WTC11 (cell line): ENCODE results near the gene FLT4. TPM values are rescaled to one million over a fixed set of nuclear protein-coding genes. Genes with fewer than 3 reads are reported as not detected.

Experiments used
- ATAC-seq: fragments of 200-7000 bp; cut with Tn5 transposase; 2 replicates; pipeline ENCODE4 v1.10.0; 2021; ENCODE audit warnings: mild to moderate bottlenecking, moderate library complexity
- CTCF ChIA-PET: fragments of 300-600 bp; sonication (Branson Sonifier 250); formaldehyde crosslinking; loops from one replicate; lab custom pipeline; 2021; ENCODE audit warnings: antibody characterized with exemption; lab: Charles Lee
- POLR2A ChIA-PET: fragments of 350-600 bp; sonication (Branson Sonifier 250); formaldehyde crosslinking; loops from one replicate; lab custom pipeline; 2021; ENCODE audit warnings: antibody characterized with exemption; lab: Charles Lee
- DNase-seq: peaks from one replicate; pipeline ENCODE4 v3.0.0; 2021; ENCODE audit warnings: low spot score
- H3K27ac Mint-ChIP-seq: 2 replicates; pipeline ENCODE4 v1.8.0; 2021; ENCODE audit warnings: mixed read lengths
- H3K27me3 Mint-ChIP-seq: 2 replicates; pipeline ENCODE4 v1.8.0; 2021; ENCODE audit warnings: low read depth, mild to moderate bottlenecking, moderate library complexity, mixed read lengths
- H3K36me3 Mint-ChIP-seq: 2 replicates; pipeline ENCODE4 v1.8.0; 2021; ENCODE audit warnings: mixed read lengths
- H3K4me1 Mint-ChIP-seq: 2 replicates; pipeline ENCODE4 v1.8.0; 2022; ENCODE audit warnings: mixed read lengths
- H3K4me3 Mint-ChIP-seq: 2 replicates; pipeline ENCODE4 v1.8.0; 2021; ENCODE audit warnings: mild to moderate bottlenecking, moderate library complexity, mixed read lengths
- H3K9me3 Mint-ChIP-seq: 2 replicates; pipeline ENCODE4 v1.8.0; 2021; ENCODE audit warnings: mixed read lengths
- ARID4B ChIP-seq: sonication (generic); formaldehyde crosslinking; IDR thresholded peaks from 2 replicates; pipeline ENCODE4 v1.8.0; 2023; ENCODE audit warnings: missing genetic modification reagents, mild to moderate bottlenecking, borderline replicate concordance
- ATF6 ChIP-seq: sonication (generic); formaldehyde crosslinking; IDR thresholded peaks from 2 replicates; pipeline ENCODE4 v1.8.1; 2023; ENCODE audit warnings: mild to moderate bottlenecking, missing genetic modification reagents
- CDX4 ChIP-seq: fragments of 250-450 bp; sonication (Bioruptor Pico); IDR thresholded peaks from 2 replicates; pipeline ENCODE4 v1.9.0; 2021; ENCODE audit warnings: moderate library complexity, mild to moderate bottlenecking, inconsistent platforms, borderline replicate concordance
- ESRRA ChIP-seq: sonication (generic); formaldehyde crosslinking; IDR thresholded peaks from 2 replicates; pipeline ENCODE4 v1.8.1; 2022; ENCODE audit warnings: mild to moderate bottlenecking, missing genetic modification reagents, borderline replicate concordance
- FOXP1 ChIP-seq: sonication (generic); formaldehyde crosslinking; IDR thresholded peaks from 2 replicates; pipeline ENCODE4 v1.8.0; 2022; ENCODE audit warnings: missing genetic modification reagents, mild to moderate bottlenecking, moderate library complexity, borderline replicate concordance
- GABPB1 ChIP-seq: sonication (generic); formaldehyde crosslinking; IDR thresholded peaks from 2 replicates; pipeline ENCODE4 v1.8.1; 2023; ENCODE audit warnings: mild to moderate bottlenecking, missing genetic modification reagents
- GRHL2 ChIP-seq: fragments of 250-450 bp; sonication (Bioruptor Pico); IDR thresholded peaks from 2 replicates; pipeline ENCODE4 v1.8.0; 2022; ENCODE audit warnings: mild to moderate bottlenecking, moderate library complexity; ENCODE audit not compliant: insufficient replicate concordance, severe bottlenecking
- HMGXB4 ChIP-seq: sonication (generic); formaldehyde crosslinking; IDR thresholded peaks from 2 replicates; pipeline ENCODE4 v1.8.1; 2023; ENCODE audit warnings: mild to moderate bottlenecking, moderate library complexity, missing genetic modification reagents
- JUN ChIP-seq: sonication (generic); formaldehyde crosslinking; IDR thresholded peaks from 2 replicates; pipeline ENCODE4 v1.8.0; 2023; ENCODE audit warnings: mild to moderate bottlenecking, missing genetic modification reagents
- NFYB ChIP-seq: sonication (generic); formaldehyde crosslinking; conservative IDR thresholded peaks from 2 replicates; pipeline ENCODE4 v1.8.0; 2022; ENCODE audit warnings: low read depth, missing genetic modification reagents
- SP1 ChIP-seq: sonication (generic); formaldehyde crosslinking; conservative IDR thresholded peaks from 2 replicates; pipeline ENCODE4 v1.8.1; 2022; ENCODE audit warnings: missing genetic modification reagents
- USF1 ChIP-seq: sonication (generic); formaldehyde crosslinking; IDR thresholded peaks from 2 replicates; pipeline ENCODE4 v1.8.0; 2022; ENCODE audit warnings: mild to moderate bottlenecking, missing genetic modification reagents
- USF2 ChIP-seq: sonication (generic); formaldehyde crosslinking; IDR thresholded peaks from 2 replicates; pipeline ENCODE4 v1.8.1; 2023; ENCODE audit warnings: mild to moderate bottlenecking, missing genetic modification reagents, moderate library complexity
- ZBTB21 ChIP-seq: sonication (generic); formaldehyde crosslinking; IDR thresholded peaks from 2 replicates; pipeline ENCODE4 v1.8.1; 2023; ENCODE audit warnings: mild to moderate bottlenecking, missing genetic modification reagents, borderline replicate concordance
- ZNF219 ChIP-seq: sonication (generic); formaldehyde crosslinking; IDR thresholded peaks from 2 replicates; pipeline ENCODE4 v1.8.0; 2023; ENCODE audit warnings: missing genetic modification reagents, mild to moderate bottlenecking, borderline replicate concordance
- ZNF281 ChIP-seq: sonication (generic); formaldehyde crosslinking; IDR thresholded peaks from 2 replicates; pipeline ENCODE4 v1.8.0; 2023; ENCODE audit warnings: mild to moderate bottlenecking, missing genetic modification reagents
- ZNF416 ChIP-seq: fragments of 250-450 bp; sonication (Bioruptor Pico); IDR thresholded peaks from 2 replicates; pipeline ENCODE4 v1.9.0; 2021; ENCODE audit warnings: mild to moderate bottlenecking, inconsistent platforms
- ZNF671 ChIP-seq: fragments of 250-450 bp; sonication (Bioruptor Pico); IDR thresholded peaks from 2 replicates; pipeline ENCODE4 v1.8.0; 2021; ENCODE audit warnings: mild to moderate bottlenecking
- total RNA-seq: library from RNA; stranded (reverse); gene quantifications from 3 replicates; pipeline ENCODE4 v1.2.3, GENCODE V29; 2021

Gene FLT4
- total RNA-seq, 1 experiment from 2014 or later: 12.4 TPM

GRCh38 chr5:180586204-180586603 is 63.2 kb downstream of the FLT4 start (continued):
- no peak for TF ChIP-seq HMGXB4
- no peak for TF ChIP-seq SP1 (CRISPR knock-in tag)
- TF ChIP-seq ARID4B: no peak
- no peak for TF ChIP-seq USF2 (CRISPR knock-in tag)
- TF ChIP-seq FOXP1: no peak
- no peak for TF ChIP-seq ZNF671 (CRISPR knock-in tag)
- no peak for TF ChIP-seq ESRRA (CRISPR knock-in tag)
- no peak for TF ChIP-seq CDX4
- TF ChIP-seq ZNF219 (CRISPR knock-in tag): no peak
- TF ChIP-seq ZBTB21 (CRISPR knock-in tag): no peak

- no peak for TF ChIP-seq ZNF416 (CRISPR knock-in tag)
- no peak for TF ChIP-seq NFYB (CRISPR knock-in tag)
- no peak for TF ChIP-seq GRHL2
- no peak for TF ChIP-seq JUN (CRISPR knock-in tag)
- no peak for TF ChIP-seq ATF6
- TF ChIP-seq USF1 (CRISPR knock-in tag): no peak
- TF ChIP-seq ZNF281 (CRISPR knock-in tag): no peak
- no peak for TF ChIP-seq GABPB1
- H3K9me3 Mint-ChIP-seq: no peaks in the 10 kb centered on the region
- peaks cover 8% of the 10 kb centered on the region for H3K27me3 Mint-ChIP-seq
- POLR2A ChIA-PET: interaction anchor here (0.5 kb wide), 1 partner anchor 16 kb away, joined by 6 read pairs; no protein-coding TSS in a partner anchor
- CTCF ChIA-PET: interaction anchor here (1.2 kb wide), 1 partner anchor 9 kb away, joined by 3 read pairs; no protein-coding TSS in a partner anchor
- no peaks in the 10 kb centered on the region for H3K36me3 Mint-ChIP-seq
- no peak for ATAC-seq
- no peak for DNase-seq
- H3K27ac Mint-ChIP-seq: no peak overlapping the region
- H3K4me1 Mint-ChIP-seq: no peaks in the 10 kb centered on the region
- H3K4me3 Mint-ChIP-seq: no peak overlapping the region
These were observed 65.7 kb downstream of the FLT4 start for GRCh38 chr5:180583738-180584137.
